HG03280 (cell line): ENCODE data around the gene CHRNE.
"Not testable (repeated sequence)": the region's sequence is repeated elsewhere in the genome, so short reads cannot be mapped to it uniquely, and the experiment has no call there.

Source experiments
- ATAC-seq: cut with Tn5 transposase; IDR thresholded peaks from one replicate; pipeline ENCODE4 v1.9.1; 2021; ENCODE audit warnings: mild to moderate bottlenecking, moderate library complexity; ENCODE audit not compliant: unreplicated experiment

The CHRNE gene

DNA sequence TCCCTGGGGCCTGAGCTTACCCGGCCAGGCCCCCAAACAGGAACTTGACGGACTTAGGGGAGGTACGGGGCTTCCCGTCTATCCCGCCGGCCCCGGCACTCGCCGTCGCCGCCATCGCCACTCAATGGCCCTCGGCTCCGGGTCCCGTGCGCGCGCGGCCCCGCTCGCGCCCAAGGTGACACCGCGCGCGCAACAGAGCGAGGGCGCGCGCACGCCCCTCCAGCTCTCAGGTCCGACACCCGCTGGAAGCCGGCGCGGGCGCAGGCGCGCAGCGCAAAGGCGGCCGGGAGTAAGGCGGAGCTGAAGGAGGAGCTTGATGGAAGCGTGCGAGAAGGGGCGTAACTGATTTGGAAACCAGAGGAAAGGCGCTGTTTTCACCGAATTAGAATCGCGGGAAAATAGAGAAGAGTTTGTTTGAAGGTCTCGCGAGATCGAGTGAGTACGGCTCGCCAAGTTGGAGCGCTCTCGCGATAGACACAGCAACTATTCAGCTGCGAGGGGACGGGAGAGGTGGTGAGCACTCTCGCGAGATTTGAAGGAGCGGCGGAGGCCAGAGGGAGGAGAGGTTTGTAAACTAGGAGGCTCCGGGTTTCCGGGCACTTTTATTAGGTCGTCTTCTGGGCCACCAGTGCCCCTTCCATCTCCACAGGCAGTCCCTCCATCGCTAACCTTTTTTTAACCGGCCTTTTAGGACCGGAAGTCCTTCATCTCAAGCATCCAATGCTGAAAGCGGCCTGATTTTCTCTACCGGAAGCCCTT is 37.1 kb upstream of the CHRNE start, which contains the start of the genes RNF167 and SLC25A11:
RNF167 (plus strand) TSS at position 473 of the 759 bp plus-strand sequence. CDS start 642 bp downstream, outside the sequence.
SLC25A11 (minus strand) TSS at position 251 of the 759 bp plus-strand sequence; CDS start at position 115, 136 bp downstream.
- ATAC-seq = peak; percentile 80

DNA sequence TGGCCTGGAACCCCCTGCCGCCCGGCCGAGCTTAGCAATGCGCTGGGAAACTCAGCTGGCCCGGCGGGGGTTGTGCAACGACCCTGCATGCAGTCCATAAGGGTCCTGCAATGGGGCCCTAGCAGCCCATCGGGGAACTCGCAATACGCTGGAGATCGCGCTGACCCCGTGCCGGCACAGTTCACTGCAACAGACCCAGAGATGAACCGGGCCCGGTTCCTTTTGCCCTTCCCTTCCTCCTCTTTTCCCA is 36.6 kb upstream of the CHRNE start:
- peak; percentile 16 for ATAC-seq

DNA sequence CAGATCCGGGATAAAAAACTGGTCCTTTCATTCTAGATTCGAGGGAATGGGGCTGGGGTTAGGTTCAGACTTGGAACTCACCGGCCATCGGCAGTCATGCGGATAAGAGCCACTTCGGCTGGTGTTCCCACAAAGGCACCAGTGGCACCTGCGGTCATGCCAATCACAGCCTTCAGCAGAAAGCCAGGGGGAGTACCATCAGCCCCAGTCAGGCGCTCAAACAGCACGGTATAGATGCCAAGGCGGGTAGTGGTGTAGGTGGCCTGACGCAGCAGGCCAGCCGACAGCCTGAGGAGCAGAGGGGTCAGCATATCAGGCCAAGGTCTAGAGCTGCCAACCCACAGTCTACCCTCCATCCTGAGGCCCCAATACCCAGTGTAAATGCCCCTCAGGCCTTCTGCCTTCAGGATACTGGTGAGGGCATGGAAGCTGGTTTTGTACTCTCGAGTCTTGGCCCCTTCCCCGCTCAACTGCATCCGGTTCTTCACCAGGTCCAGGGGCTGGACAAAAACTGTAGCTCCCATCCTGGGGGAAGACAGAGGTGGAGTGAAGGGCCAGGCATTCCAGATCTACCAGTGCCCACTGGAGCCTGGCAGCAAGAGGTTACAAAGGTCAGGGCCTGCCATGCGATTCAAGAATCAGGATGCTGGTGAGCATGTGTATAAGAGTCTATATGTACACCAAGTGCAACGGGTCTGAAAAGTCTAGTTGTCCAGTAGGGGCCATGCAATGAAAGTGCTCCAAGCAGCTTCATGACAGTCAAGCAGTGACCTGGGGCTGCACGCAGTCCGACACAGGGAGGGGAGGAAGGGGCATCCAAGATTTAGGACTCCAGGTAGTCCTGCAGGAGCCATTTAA is 36.0 kb upstream of the CHRNE start:
- no peak for ATAC-seq

DNA sequence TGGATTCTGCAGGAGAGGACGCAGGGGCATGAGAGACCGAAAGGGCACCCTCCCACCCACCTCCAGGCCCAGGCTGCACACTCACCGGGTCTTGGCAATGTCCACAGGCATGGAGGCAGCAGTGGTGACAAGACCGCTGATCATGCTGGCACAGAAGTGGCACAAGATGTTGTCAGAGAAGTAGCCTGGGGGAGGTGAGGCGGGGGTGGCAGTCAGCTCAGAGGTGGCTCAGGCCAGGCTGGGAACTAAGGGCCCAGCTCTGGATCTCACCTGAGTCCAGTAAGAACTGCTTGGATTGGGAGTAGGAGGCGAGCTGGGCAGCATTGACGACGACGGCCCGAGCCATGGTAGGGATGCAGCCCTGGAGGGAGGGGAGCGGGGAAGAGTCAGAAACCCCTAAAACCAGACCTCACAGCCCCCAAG is 35.2 kb upstream of the CHRNE start:
- no peak for ATAC-seq

DNA sequence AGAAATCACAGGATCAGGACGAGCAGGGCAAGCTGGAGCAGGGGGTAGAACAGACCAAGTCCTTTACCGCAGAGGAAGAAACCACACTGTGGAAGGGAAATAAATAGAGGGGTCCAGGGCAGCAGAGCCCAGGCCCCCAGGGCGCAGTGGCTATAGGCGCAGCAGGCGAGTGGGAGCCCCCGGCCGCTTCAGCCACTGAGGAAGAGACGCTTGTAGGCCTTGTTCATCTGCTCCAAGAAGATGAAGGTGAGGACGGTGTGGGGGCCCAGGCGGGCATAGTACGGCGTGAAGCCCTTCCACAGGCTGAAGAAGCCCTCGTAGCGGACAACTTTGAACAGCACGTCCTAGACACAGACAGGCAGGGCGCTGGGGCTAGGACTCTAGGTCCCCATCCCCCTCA is 34.7 kb upstream of the CHRNE start:
- no peak for ATAC-seq

DNA sequence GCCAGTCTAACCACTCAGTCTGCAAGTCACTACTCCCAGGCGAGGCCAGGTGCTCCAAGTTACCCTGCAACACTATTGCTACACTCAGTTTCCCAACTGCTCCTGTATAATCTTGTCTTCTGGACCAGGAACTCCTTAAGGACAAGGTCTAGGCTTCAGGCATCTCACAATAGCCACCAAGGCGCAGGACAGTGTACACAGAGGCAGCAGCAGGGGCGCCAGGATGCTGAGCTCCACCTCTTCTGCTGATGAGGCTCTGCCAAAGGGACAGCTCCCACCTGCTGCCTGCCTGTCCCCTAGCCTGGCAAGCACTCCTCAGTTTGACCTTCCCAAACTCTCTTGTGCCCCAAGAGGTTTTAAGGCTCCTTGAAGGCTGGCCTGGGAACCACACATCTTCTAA is 33.5 kb upstream of the CHRNE start:
- no peak for ATAC-seq

DNA sequence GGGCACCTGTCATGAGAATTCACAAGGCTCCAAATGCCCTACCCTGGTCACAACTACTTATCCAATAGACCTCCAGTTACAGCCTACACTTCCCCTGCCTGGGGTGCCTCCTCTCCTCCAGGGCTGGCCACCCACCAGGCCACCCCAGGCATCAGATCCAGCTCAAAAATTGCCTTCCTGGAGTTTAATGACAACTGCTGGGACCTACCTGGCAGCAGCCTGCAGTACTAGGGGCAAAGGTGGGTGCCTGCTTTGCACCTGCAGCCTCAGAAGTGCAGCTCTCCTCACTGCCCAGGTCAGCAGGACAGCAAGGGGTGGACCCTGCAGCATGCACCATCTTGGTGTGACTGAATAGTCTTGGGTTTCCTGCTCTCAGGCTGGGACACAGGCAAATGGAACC is 32.8 kb upstream of the CHRNE start:
- ATAC-seq = no peak

DNA sequence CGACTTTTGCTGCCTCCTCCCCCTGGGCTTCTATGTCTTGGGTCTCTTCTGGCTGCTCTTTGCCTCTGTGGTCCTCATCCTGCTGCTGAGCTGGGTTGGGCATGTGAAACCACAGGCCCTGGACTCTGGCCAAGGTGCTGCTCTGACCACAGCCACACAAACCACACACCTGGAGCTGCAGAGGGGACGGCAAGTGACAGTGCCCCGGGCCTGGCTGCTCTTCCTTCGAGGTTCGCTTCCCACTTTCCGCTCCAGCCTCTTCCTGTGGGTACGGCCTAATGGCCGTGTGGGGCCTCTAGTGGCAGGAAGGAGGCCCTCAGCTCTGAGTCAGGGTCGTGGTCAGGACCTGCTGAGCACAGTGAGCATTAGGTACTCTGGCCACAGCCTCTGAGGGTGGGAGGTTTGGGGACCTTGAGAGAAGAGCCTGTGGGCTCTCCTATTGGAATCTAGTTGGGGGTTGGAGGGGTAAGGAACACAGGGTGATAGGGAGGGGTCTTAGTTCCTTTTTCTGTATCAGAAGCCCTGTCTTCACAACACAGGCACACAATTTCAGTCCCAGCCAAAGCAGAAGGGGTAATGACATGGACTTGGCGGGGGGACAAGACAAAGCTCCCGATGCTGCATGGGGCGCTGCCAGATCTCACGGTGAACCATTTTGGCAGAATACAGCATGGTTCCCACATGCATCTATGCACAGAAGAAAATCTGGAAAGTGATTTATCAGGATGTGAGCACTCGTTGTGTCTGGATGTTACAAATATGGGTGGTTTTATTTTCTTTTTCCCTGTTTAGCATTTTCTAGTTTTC is 31.5 kb upstream of the CHRNE start:
- no peak for ATAC-seq

DNA sequence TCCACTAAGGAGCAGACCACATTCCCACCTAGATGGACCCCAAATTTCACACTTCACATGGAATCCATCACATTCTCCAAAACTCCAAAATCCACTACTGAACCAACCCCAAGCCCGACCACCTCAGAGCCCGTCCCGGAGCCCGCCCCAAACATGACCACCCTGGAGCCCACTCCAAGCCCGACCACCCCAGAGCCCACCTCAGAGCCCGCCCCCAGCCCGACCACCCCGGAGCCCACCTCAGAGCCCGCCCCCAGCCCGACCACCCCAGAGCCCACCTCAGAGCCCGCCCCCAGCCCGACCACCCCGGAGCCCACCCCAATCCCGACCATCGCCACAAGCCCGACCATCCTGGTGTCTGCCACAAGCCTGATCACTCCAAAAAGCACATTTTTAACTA is 30.7 kb upstream of the CHRNE start:
- ATAC-seq = no peak

DNA sequence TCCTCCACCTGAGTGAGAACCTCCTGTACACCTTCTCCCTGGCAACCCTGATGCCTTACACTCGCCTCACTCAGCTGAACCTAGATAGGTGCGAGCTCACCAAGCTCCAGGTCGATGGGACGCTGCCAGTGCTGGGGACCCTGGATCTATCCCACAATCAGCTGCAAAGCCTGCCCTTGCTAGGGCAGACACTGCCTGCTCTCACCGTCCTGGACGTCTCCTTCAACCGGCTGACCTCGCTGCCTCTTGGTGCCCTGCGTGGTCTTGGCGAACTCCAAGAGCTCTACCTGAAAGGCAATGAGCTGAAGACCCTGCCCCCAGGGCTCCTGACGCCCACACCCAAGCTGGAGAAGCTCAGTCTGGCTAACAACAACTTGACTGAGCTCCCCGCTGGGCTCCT is 29.9 kb upstream of the CHRNE start:
- no peak for ATAC-seq

DNA sequence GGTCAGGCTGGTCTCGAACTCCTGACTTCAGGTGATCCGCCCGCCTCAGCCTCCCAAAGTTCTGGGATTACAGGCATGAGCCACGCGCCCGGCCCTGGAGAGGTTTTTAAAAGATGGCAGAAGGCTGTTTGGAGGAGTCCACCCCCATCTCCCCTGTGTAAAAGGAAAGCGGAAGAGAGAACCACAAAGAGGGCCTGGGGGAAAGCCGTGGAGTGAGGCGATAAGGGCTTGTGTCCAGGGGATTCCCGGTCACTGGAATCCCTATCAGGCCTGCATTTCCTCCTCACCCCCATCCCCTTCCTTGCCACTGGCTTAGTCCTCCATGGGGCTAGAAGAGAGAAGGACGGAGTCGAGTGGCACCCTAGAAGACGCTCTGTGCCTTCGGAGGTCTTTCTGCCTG is 29.1 kb upstream of the CHRNE start, which contains the start of gene GP1BA:
GP1BA (plus strand) TSS at position 315 of the 400 bp plus-strand sequence. CDS start 328 bp downstream, outside the sequence.
- no peak for ATAC-seq

DNA sequence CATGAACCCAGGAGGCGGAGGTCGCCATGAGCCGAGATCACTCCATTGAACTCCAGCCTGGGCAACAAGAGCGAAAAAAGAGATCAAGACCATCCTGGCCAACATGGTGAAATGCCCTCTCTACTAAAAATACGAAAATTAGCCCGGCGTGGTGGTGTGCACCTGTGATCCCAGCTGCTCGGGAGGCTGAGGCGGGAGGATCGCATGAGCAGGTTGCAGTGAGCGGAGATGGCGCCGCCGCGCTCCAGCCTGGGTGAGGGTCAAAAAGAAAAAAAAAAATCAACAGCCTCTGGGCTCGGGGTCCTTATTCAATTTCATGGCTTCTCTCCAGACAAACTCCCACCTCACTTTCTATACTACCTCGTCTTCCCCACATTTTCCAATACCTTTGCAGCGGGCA is 26.0 kb upstream of the CHRNE start:
- no peak for ATAC-seq

DNA sequence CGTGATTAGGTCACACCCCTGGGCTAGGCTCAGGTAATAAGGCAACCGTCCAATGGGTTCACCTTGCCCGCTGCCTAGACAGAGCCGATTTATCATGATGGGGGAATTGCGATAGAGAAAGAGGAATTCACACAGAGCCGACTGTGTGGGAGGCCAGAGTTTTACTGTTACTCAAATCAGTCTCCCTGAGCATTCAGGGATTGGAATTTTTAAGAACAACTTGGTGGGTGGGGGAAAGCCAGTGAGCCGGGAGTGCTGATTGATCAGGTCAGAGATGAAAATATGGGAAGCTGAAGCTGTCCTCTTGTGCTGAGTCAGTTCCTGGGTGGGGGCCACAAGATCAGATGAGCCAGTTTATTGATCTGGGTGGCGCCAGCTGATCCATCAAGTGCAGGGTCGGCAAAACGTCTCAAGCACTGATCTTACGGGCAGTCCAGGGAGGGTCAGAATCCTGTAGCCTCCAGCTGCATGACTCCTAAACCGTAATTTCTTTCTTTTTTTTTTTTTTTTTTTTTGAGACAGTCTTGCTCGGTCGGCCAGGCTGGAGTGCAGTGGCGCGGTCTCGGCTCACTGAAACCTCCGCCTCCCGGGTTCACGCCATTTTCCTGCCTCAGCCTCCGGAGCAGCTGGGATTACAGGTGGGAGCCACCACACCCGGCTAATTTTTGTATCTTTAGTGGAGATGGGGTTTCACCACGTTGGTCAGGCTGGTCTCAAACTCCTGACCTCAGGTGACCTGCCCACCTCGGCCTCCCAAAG is 23.9 kb upstream of the CHRNE start:
- ATAC-seq = not testable (repeated sequence)

DNA sequence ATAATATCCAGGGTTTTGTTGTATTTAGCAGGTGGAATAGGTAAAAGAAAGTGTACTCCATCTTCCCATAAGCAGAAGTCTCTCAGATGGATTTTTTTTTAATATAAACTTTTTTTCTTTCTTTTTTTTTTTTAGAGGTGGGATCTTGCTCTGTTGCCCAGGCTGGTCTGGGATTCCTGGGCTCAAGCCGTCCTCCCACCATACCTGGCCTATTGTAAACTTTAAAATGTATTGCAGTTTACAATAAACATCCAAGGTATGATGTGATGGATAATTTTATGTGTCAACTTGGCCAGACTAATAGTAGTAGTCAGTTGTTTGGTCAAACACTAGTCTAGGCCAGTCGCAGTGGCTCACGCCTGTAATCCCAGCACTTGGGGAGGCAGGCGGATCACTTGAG is 18.4 kb upstream of the CHRNE start:
- ATAC-seq = no peak

DNA sequence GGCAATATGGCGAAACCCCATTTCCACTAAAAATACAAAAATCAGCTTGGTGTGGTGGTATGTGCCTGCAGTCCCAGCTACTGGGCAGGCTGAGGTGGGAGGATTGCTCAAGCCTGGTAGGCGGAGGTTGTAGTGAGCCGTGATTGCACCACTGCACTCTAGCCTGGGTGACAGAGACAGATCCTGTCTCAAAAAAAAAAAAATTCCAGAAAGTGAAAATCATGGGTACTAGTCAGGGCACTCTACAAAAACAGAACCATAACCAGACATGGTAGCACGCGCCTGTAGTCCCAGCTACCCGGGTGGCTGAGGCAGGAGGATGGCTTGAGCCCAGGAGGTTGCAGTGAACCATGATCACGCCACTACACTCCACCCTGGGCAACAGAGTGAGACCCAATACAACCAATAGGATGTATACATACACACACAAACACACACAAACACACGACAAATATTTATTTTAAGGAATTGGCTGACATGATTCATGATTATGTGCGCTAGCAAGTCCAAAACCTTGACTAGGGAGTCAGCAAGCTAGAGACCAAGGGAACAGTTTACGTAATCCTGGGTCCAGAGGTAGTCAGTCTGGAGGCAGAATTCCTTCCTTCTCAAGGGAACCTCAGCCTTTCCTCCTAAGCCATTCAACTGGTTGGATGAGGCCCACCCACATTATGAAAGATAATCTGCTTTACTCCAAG is 17.6 kb upstream of the CHRNE start:
- no peak for ATAC-seq

DNA sequence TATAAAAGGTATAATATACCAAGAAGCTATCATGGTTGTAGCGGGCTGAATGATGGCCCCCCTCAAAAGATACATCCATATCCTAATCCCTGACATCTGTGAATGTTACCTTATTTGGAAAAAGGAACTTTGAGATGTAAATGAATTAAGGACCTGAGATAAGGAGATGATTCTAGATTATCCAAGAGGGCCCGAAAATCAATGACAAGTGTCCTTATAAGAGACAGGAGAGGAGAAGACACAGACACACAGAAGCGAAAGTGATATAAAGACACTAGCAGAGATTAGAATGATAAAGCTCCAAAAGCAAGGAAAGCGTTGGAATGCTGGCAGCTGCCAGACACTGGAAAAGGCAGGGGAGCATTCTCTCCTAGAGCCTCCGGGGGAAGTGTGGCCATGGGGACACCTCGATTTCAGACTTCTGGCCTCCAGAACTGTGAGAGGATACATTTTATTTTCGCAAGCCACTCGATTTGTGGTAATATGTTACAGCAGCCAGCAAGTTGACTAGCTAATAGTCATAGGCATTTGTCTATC is 16.7 kb upstream of the CHRNE start:
- no peak for ATAC-seq

DNA sequence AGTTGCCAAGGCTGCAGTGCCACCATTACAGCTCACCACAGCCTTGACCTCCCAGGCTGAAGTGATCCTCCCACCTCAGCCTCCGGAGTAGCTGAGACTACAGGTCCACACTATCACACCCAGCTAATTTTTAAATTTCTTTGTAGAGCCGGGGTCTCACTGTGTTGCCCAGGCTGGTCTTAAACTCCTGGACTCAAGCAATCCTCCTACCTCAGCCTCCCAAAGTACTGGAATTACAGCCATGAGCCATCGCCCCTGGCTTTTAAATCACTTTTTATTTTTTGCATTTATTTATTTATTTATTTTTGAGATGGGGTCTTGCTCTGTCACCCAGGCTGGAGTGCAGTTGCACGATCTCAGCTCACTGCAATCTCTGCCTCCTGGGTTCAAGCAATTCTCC is 11.7 kb upstream of the CHRNE start:
- not testable (repeated sequence) for ATAC-seq

DNA sequence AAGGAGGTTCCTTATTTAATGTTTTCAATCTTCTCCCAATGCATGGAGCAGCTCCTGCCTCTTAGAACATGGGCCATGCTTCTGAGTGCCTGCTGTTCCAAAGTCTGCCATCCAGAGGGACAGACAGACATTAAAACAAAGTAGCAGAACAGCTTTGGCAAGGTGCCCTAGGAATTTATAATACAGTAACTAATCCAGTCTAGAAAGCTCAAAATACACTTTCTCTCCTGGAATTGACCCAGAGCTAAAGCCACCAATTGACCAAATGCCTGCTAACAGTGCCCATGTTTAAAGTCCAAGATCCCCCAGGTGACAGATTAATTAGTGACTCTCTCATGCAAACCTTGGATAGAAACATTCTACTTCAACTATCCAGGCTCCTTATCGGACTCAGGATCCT is 11.1 kb upstream of the CHRNE start:
- ATAC-seq = no peak

DNA sequence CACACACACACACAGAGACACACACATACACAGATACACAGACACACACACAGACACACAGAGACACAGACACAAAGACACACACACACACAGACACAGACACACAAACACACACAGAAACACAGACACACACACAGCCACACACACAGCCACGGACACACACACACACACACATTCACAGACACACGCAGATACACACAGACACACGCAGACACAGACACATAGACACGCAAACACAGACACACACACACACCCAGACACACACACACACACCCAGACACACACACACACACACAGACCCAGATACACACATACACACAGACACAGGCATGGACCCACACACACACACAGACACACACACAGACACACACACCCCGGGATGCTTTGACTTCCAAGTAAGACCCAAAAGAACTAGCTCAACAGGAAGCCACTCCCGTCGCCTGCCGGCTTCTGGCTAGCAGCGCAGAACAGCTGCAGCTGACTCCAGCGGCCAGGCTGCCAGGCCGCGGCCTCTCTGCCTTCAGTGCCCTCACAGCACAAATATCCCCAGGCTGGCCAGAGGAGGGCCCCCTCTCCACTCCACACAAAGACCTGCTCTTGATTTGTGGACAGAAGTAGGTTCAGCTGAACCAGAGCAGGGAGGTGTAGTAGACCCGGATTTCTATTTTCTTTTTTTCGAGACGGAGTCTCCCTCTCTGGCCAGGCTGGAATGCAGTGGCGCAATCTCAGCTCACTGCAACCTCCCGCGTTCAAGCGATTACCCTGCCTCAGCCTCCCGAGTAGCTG is 6.0 kb upstream of the CHRNE start:
- no peak for ATAC-seq
